Breast epithelium (tissue), 4 donors: ENCODE data around the gene ZNF586. TPM values are rescaled to one million over a fixed set of nuclear protein-coding genes. Genes with fewer than 3 reads are reported as not detected.
"Not testable (repeated sequence)": the region's sequence is repeated elsewhere in the genome, so short reads cannot be mapped to it uniquely, and the experiment has no call there.

Experiments used
- DNase-seq, 2 donors: peaks; one replicate each; pipeline ENCODE4 v3.0.0-alpha.2; 2019; ENCODE audit warnings: low spot score in 2 of 2
- H3K27ac ChIP-seq, 2 donors: fragments of 200-600 bp; sonication (generic) in 1 of 2; one replicate each; pipeline ENCODE4 v1.5.1; 2016 to 2019; ENCODE audit warnings: mild to moderate bottlenecking in 1 of 2
- H3K27me3 ChIP-seq, 2 donors: fragments of 200-600 bp; sonication (generic) in 1 of 2; one replicate each; pipeline versions ENCODE4 v1.5.1 to v1.6.0; 2017 to 2019; ENCODE audit warnings: control low read depth in 1 of 2, mild to moderate bottlenecking in 1 of 2
- H3K36me3 ChIP-seq: fragments of 200-600 bp; one replicate; pipeline ENCODE4 v1.5.1; 2019
- H3K4me1 ChIP-seq, 2 donors: fragments of 200-600 bp; sonication (generic); one replicate each; pipeline ENCODE4 v1.5.1; 2016 to 2019; ENCODE audit warnings: control low read depth in 1 of 2
- H3K4me3 ChIP-seq, 3 donors: fragments of 200-600 bp; sonication (generic); 1 replicate in 2 of 3; 2 replicates in 1 of 3; pipeline ENCODE4 v1.5.1; 2016 to 2019; ENCODE audit warnings: mild to moderate bottlenecking in 3 of 3, moderate library complexity in 2 of 3
- H3K9me3 ChIP-seq, 2 donors: fragments of 200-600 bp; sonication (generic) in 1 of 2; one replicate each; pipeline ENCODE4 v1.5.1; 2016 to 2019; ENCODE audit warnings: control low read depth in 1 of 2
- POLR2A ChIP-seq: fragments of 450-650 bp; IDR thresholded peaks from one replicate; pipeline ENCODE4 v1.6.1; 2016; ENCODE audit warnings: antibody characterized with exemption, mild to moderate bottlenecking, moderate library complexity
- POLR2AphosphoS5 ChIP-seq, 3 donors: sonication (generic); formaldehyde crosslinking; IDR thresholded peaks; one replicate each; pipeline ENCODE4 v1.6.1; 2017; ENCODE audit warnings: antibody characterized with exemption in 3 of 3
- intact Hi-C: fragments of 100-400 bp; cut with DNase I; formaldehyde crosslinking; loops from one replicate; pipeline ENCODE4 v1.15.1; 2023; ENCODE audit warnings: low total_unique reads
- total RNA-seq, 3 donors: library from RNA; depleted of rRNA; stranded (reverse); fragments of >200 nt; gene quantifications; one replicate each; pipeline ENCODE4 v1.1.0, GENCODE V29; 2016
- TF ChIP-seq, protein P1 (sequence below), 3 donors: fragments of 450-650 bp; IDR thresholded peaks; one replicate each; pipeline ENCODE4 v1.5.1; 2016 to 2017; ENCODE audit warnings: antibody characterized with exemption in 3 of 3, mild to moderate bottlenecking in 3 of 3, moderate library complexity in 3 of 3

The ZNF586 gene
- total RNA-seq: 10 to 100 TPM in 2 of 3 donors, 1 to 10 TPM in 1; 9.9 to 40.5 (median 13.4) TPM

DNA sequence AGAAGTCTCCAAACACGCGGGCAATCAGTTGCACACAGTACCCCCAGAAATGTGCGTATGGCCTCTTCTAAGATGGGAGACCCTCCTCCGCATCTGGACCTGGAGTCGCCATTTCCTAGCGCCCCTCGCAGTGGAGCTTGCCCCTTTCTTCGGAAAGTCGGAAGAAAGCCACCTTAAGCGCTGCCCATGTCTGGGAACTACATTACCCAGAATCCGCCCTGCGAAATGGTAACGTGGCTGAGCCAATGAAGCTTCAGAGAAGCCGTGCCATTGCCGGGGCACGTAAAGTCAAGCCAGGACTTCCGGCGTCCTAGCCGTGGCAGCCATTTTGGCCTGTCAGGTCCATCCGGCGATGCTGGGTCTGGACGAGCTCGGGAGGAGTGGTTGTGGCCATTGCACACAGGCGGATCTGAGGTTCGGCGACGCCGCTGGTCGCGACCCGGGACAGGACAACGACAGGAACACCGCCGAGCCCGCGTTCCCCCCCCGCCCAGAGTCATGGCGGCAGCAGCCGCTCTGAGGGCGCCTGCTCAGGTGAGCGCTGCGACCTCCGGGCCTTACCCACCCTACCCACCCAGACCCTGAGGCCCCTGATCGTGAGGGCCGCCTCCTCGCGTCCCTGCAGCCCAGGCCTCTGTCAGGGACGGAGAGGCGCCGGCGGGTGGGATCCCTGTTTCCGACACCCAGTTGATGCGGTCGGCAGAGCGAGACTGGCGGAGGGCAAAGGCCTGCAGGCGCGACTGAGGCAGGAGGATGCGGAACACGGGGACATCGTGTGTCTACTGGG is at the start of gene ZNF586:
ZNF586 (plus strand) TSS at position 332 of the 787 bp plus-strand sequence; CDS start at position 499, 167 bp downstream.
- intact Hi-C loops: no loop called here
- peak within 1 kb of the TSS; percentile 88 to 92 for H3K27ac ChIP-seq
- DNase-seq: peak; percentile 84 to 87
- TF ChIP-seq POLR2AphosphoS5 (IDR thresholded peaks at IDR 0.05): peak; percentile 45 to 86 (median 68)
- TF ChIP-seq, protein P1, sequence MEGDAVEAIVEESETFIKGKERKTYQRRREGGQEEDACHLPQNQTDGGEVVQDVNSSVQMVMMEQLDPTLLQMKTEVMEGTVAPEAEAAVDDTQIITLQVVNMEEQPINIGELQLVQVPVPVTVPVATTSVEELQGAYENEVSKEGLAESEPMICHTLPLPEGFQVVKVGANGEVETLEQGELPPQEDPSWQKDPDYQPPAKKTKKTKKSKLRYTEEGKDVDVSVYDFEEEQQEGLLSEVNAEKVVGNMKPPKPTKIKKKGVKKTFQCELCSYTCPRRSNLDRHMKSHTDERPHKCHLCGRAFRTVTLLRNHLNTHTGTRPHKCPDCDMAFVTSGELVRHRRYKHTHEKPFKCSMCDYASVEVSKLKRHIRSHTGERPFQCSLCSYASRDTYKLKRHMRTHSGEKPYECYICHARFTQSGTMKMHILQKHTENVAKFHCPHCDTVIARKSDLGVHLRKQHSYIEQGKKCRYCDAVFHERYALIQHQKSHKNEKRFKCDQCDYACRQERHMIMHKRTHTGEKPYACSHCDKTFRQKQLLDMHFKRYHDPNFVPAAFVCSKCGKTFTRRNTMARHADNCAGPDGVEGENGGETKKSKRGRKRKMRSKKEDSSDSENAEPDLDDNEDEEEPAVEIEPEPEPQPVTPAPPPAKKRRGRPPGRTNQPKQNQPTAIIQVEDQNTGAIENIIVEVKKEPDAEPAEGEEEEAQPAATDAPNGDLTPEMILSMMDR (IDR thresholded peaks at IDR 0.05): no peak
- H3K9me3 ChIP-seq: peaks cover 49 to 64% of the 10 kb centered on the region in 2 donors
- H3K36me3 ChIP-seq: no peaks in the 10 kb centered on the region
- no peaks in the 10 kb centered on the region for H3K27me3 ChIP-seq
- H3K4me3 ChIP-seq: peak within 1 kb of the TSS; percentile 78 to 96 (median 92)
- no peaks in the 10 kb centered on the region for H3K4me1 ChIP-seq

DNA sequence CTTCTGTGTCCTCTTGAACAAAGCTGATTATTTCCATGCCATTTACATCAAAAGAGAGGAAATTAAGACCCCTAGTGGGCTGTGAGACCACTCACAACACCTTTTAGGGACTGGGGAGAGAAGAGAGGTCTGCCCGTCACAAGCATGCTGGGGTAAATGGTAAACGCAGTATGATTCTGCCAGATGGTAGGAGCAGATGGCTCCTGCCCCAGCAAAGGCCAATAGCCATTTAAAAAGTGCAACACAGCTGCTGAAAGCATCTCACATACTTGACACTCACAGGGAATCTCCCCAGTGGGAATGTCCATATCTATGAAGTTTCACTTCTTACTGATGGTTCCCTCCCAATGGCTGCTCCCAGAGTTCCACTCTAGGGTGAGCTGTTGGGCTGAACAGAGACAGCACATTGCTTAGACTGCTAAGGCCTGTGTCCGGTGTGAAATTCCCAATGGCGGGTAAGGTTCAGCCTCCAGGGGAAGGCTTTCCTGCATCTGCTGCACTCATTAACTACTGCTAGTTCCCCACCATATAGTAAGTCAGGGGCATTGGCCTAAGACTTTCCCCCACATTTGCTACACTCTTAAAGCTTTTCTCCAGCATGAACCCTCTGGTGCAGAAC is 49.5 kb upstream of the ZNF586 start:
- Histone ChIP-seq H3K4me3 (peak overlapping the region in 1 of 3 donors; percentile 6), H3K27ac (no peak overlapping the region), H3K9me3 (peaks cover 80 to 98% of the 10 kb centered on the region in 2 donors), H3K4me1 (no peaks in the 10 kb centered on the region), H3K27me3 (no peaks in the 10 kb centered on the region), H3K36me3 (peaks cover 4% of the 10 kb centered on the region)
- no peak for DNase-seq
- TF ChIP-seq POLR2AphosphoS5 (IDR thresholded peaks at IDR 0.05): no peak
- TF ChIP-seq, protein P1 (IDR thresholded peaks at IDR 0.05): no peak
- TF ChIP-seq POLR2A: no peak
- intact Hi-C loops: no loop called here

DNA sequence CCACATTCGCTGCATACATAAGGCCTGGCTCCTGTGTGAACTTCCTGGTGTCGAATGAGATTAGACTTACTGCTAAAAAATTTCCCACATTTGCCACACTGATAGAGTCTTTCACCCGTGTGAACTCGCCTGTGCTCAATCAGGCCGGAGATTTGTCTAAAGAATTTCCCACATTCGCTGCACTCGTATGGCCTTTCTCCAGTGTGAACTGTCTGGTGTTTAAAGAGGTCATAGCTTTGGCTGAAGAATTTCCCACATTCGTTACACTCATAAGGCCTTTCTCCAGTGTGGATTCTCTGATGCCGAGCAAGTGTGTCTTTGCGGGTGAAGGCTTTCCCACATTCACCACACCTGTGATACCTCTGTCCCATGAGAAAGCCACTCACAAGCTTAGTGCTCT is 48.6 kb upstream of the ZNF586 start:
- TF ChIP-seq POLR2AphosphoS5 (IDR thresholded peaks at IDR 0.05) (no peak), POLR2A (no peak)
- TF ChIP-seq, protein P1 (IDR thresholded peaks at IDR 0.05): no peak
- Histone ChIP-seq H3K4me3 (peak overlapping the region in 1 of 3 donors; percentile 15), H3K27me3 (no peaks in the 10 kb centered on the region), H3K4me1 (no peaks in the 10 kb centered on the region), H3K27ac (no peak overlapping the region), H3K9me3 (peaks cover 84 to 99% of the 10 kb centered on the region in 2 donors), H3K36me3 (peaks cover 4% of the 10 kb centered on the region)
- intact Hi-C loops: no loop called here
- DNase-seq: no peak

DNA sequence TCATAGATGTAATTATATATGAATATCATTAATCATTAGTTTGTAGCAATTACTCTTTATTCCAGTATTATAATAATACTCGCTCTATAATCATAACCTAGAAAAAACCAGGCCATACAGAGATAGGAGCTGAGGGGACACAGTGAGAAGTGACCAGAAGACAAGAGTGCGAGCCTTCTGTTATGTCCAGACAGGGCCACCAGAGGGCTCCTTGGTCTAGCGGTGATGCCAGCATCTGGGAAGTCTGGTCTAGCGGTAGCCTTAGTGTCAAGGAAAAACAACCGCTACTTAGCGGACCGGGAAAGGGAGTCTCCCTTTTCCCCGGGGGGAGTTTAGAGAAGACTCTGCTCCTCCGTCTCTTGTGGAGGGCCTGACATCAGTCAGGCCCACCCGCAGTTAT is 31.2 kb upstream of the ZNF586 start:
- H3K27me3 ChIP-seq, H3K4me1 ChIP-seq, H3K36me3 ChIP-seq, H3K4me3 ChIP-seq, H3K27ac ChIP-seq, intact Hi-C loops: not testable (repeated sequence)
- TF ChIP-seq, protein P1 (IDR thresholded peaks at IDR 0.05): peak in 2 of 3 donors; percentile 51 to 66
- DNase-seq: peak; percentile 26 to 59
- H3K9me3 ChIP-seq: peaks cover 14 to 36% of the 10 kb centered on the region in 2 donors

DNA sequence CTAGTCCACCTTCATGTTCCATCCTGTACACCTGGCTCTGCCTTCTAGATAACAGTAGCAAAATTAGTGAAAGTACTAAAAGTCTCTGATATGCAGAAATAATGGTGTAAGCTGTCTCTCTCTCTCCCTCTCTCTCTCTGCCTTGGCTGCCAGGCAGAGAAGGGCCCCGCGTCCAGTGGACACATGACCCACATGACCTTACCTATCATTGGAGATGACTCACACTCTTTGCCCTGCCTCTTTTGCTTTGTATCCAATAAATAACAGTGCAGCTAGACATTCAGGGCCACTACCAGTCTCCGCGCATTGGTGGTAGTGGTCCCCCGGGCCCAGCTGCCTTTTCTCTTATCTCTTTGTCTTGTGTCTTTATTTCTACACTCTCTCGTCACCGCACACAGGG is 30.7 kb upstream of the ZNF586 start:
- H3K9me3 ChIP-seq: peaks cover 14 to 36% of the 10 kb centered on the region in 2 donors
- H3K27me3 ChIP-seq, H3K4me3 ChIP-seq, DNase-seq, H3K4me1 ChIP-seq, H3K36me3 ChIP-seq, intact Hi-C loops, H3K27ac ChIP-seq: not testable (repeated sequence)
